ENCODE results near the gene MINDY4.
A peak's percentile ranks its signal among the peaks of the same experiment; 100 is the strongest.

Gene MINDY4

DNA sequence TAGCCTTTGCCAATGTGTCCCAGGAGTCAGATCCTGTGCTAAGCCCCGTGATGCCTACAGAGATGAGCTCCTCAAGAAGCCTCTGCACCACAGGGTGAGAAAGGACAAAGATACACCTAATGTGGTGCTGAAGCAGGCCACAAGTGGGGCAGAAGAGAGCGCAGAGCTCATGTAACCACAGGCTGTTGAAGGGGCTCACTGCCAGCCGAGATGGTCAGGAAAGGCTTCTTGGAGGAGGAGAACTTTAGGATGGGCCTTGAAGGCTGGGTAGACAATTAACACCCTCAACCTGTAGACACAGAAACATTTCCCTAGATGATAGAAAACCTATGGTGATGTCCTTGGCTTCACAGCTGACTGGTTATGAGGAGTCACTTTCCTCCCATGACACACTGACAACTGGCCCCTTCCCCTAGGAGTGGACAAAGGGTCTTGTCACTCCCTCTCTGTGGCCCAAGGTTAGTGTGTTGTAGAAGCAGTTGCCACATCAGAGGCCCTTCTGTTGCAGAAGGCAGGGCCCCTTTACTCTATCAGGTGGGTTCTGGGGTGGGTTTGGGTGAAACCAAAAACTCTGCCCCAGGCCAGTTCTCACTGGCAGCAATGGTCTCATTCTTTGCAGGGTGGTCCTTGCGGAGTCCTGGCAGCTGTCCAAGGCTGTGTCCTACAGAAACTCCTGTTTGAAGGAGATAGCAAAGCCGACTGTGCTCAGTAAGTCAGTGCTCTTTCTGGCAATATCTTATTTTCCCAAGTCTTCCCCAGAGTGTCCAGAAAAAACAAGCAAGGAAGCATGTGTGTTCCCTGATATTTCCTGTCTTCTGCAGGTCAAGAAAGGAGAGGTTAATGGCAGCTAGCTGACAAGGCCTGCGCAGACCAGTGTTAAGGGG is 69.2 kb downstream of the MINDY4 start:
- DNase-seq: no peak

GRCh38 chr7:30841025-30841735 is 70.0 kb downstream of the MINDY4 start:
- DNase-seq: no peak

DNA sequence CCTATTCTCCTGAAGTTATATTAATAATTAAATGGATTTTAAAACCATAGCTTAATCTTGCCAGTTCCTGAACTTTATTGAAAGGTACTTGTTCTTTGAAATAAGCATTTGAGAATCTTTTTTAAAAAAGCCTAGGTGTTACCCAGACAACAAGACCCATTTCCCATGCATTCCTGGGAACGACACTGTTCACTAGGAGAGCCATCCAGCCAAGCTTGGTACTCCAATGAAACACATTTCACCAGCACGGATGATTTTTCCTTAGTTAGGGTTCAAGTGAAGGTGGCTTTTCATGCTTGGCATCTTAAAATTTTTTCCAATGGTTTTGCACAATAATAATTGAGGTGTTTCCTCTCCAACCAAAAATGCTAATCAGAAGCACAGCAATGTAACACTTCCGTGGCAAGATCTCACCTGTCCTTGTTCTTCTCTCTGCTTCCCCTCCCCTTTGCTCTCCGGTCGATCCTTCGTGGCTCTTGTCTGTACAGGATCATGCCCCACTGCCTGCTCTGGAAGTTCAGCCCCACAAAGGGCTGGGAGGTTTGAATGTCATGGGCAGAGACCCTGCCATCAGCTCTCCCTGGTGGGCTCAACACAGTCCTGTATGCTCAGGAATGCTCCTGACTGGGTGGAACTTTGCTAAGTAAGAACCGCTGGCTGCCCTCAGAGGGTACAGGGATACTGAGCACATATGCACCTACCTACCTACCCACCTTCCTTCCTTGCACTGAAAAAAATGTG is 70.8 kb downstream of the MINDY4 start:
- no peak for DNase-seq

DNA sequence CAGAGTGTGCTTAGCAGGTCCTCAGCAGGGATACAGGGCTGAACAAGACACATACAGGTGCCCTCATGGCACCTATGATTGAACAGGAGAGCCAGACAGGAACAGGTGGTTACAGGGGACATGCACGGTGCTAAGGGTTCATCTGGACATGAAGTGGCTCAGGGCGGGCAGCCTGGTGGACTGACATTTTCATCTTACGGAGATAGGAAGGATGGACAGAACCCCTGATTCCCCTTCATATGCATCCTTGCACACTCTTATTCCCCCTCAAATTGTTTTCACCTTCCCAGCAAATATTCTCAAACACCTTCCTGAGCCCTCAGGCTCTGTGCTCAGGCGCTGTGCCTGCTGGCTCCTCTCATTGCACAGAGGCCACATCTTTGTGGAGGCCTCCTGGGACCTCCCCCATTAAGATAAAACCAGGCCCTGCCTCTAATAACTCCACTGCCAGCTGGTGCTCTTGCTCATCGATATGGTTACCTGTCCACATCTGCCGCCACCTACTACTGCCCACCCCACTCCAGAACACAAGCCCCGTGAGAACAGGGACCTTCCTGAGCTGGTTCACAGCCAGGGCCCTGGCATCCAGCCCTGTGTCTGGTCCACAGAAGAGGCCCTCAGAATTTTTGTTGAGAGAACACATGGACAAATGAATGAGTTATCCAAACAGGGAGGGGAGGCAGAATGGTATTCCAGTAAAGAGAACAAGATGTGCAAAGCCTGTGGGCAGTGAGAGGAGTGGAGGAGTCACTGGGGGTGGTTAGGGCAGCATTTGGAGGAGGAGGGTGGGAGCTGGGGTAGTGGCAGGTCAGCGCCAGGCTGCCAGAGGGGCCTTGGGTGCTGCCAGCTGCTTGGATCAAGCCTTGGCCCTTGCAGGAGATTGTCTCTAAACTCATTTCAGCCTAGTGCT is 71.6 kb downstream of the MINDY4 start:
- DNase-seq: no peak

DNA sequence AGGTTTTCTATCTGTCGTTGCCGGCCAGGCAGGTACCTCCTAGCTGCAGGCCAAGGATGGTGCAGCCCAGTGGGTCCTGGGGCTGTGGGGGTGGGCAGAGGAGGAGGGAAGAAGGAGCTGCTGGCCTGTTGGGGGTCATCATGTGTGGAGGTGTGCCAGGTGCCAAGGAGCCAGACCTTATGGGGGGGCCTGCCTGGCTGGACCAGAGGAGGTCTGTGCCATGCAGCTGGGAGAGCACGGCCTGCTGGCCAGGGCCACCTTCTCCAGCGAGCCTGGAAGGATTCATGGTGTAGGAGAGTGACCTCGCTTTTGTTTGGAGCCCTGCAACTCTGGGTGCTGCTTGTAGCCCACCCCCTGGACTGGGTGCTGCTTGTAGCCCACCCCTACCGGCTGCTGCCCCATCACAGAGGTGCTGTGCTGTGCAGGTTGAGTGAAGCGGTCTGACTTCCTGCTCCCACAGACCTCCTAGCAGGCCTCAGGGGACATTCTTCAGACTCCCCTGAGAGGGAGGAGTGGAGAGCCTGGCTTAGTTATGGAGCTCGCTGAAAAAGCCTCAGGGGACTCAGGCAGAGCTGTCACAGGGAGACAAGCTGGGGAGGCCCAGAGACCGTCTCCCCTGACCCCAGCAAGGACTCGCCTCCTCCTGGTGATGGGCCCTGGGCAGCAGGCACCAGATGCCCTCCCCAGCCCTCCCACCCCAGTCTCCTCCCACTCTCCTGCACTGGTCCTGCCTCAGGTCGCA is 72.7 kb downstream of the MINDY4 start:
- peak; percentile 81 for DNase-seq

DNA sequence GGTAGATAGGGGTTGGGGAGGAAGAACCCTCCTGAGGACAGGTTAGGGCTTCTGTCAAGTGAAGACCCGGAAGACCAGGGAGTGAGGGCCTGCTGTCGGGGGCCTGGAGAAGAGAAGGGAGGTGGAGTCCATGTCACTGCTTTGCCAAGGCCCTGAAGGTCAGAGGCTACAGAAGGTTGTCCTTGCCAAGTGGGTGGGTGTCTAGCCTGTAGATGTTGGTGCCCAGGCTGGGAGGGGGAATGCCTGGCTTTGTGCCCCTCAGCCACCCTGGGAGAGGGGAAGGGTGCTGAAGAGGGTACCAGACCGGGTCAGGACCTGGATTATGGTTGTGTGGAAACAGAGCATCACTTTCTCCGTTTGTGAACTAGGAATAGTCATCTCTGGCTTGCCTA is 73.3 kb downstream of the MINDY4 start:
- no peak for DNase-seq

GRCh38 chr7:30844916-30845315 is 73.7 kb downstream of the MINDY4 start:
- no peak for DNase-seq

DNA sequence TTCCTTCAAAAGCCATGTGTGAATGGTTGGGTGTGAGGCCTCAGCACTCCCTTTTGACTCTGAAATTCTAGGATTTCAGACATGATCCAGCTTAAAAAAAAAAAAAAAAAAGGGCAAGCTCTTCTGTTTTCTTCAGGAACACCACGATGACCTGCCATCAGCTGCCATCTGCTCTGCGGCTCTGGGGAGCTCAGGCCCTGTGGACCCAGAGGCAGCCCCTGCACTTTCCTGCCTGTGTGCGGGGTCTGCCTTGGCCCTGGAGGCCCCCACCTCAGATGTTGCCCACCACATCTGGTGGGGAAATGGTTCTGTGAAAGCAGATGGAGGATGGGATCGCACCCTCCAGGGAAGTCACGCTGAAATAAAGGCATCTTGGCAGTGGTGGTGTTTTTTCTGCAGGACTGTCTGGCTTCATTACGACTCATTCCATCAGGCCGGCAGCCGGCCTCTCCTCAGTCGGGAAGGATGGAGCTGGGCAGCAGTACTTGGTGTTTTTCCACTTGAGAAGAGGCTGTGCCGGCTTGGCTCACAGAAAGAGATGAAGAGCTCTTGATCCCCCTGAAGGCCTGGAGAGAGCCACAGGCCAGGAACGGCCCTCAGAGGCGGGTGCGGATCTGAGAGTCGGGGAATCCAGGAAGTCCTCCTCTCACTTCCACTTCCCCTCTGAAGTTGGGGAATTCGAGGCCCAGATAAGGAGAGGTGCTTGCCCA is 74.4 kb downstream of the MINDY4 start:
- DNase-seq: no peak

GRCh38 chr7:30846378-30846777 is 75.2 kb downstream of the MINDY4 start:
- no peak for DNase-seq

DNA sequence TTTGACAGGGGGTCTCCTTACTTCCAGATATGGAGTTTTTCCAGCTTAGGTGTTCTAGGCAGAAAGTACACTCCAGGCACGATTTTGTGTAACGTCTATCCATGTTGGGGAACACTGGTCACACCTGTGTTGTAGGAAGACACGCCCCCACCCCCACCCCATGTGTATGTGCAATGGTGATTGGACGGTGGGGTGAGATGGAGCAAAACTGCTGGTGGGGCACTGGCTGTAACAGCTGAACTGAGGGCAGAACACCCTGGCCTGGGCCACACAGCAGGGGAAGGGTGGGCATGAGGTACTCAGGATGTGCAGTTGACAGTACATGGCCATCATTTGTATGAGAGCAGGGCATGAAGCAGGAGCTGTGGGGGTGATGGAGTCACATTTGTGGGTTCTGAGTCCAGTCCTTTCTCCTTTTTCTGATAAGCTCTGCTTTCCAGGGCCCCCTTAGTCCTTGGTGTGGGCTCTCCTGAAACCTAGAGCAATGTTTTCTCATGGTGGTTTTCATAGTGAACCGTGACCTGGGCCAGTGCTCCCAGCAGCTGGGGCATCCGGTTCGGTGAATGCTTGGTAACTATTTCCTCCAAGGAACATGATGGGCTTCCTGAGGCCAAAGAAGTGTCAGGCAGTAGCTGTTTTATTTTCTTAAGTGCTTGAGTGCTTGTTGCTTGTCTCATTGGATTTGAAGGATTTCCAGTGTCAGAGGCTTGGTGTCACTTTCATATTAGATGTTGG is 77.1 kb downstream of the MINDY4 start:
- DNase-seq: no peak

- DNase-seq: no peak
These were observed 78.3 kb downstream of the MINDY4 start for GRCh38 chr7:30849565-30849964.

DNA sequence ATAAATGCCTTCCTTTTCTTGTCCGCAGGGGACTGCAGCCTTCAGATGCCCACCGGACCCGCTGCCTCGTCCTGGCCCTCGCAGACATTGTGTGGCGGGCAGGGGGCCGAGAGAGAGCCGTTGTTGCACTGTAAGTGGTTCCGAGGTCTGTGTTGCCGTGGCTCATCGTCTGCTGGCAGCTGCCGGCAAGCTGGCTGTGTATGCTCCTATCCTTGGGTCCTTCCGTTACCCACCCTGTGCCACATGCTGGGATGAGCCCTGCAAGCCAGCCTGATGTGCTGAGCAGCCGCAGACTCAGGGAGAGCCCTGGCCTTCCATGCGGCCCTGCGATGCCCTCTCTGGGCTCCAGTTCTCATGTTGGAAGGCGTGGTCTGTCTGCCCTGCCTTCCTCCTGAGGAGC is 79.2 kb downstream of the MINDY4 start:
- DNase-seq: no peak

- no peak for DNase-seq
These were observed 80.6 kb downstream of the MINDY4 start for GRCh38 chr7:30851651-30852307.

GRCh38 chr7:30852308-30852684 is 81.1 kb downstream of the MINDY4 start:
- DNase-seq: no peak

DNA sequence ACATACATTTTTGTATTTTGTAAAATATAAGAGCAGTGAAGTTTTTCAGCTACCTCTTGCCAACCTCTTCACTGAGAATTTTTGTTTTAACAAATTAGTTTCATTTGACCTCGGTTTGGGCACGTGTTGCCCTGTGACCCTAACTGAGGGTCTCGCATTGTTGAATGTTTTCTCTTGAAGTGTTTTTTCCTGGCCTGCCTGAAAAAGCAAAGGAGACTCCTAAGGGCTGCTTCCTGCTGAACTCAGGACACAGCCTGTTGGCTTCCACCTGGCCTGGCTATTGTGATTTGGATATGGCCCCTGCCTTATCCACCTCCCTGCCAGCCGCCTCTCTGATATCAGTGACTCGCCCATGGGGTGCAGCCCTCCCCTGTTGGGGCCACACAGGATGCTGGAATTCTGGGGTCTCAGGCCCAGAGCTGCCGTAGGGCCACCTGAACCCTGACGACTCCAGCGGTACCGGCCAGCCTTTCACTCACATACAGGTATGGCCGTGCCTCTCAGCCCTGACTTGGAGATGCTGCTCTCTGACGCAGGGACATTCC is 81.6 kb downstream of the MINDY4 start:
- DNase-seq: no peak

DNA sequence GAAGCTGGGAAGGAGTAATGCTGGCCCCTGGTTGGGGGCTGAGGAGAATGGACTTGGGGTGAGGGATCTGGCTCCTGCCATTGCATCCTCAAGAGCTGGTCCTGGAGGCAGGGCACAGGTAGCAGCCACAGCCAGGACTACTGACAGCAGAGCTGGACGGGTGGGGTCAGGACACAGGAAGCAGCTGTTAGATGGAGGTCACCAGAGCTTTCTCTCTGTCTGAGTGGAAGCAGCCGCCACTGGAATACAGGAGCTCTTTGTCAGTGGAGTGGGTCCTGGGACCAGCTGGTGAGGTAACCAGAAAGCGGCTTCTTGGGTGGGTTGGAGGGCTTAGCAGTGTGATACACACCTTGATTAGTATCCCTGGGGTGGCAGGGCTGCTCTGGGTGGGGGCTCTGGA is 82.4 kb downstream of the MINDY4 start:
- DNase-seq: no peak

- no peak for DNase-seq
These were observed 84.7 kb downstream of the MINDY4 start for GRCh38 chr7:30855936-30856335.

DNA sequence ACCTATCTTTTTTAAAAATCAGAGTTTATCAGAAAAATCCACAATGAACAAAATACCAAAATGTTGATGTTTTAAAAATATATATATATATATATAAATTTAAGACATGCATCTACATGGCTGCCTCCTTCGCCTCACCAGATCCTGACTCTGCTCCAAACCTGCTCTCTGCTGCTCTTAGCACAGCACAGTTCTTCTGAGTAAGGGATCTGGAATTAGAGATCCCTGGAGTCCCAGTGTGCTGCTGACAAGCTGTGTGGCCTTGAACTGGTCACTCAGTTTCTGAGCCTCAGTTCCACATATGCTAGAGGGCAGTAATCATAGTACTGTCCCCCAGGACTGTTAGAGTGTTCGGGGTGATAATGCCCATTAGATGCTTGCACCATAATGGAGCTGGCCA is 87.4 kb downstream of the MINDY4 start:
- no peak for DNase-seq

- no peak for DNase-seq
These were observed 88.2 kb downstream of the MINDY4 start for GRCh38 chr7:30859202-30859939.

Data from NCI-H1436 (cell line).